C4-2B (cell line): Measurements from ENCODE around the gene TRPC3.

Experiments
- CTCF ChIP-seq: fragments of 450-650 bp; conservative IDR thresholded peaks from 2 replicates; pipeline ENCODE4 v1.5.1; 2017; ENCODE audit warnings: mild to moderate bottlenecking
- ZFX ChIP-seq: fragments of 450-650 bp; IDR thresholded peaks from 2 replicates; pipeline ENCODE4 v1.6.1; 2017

- TF ChIP-seq CTCF = no peak
- no peak for TF ChIP-seq ZFX
Measured at GRCh38 chr4:121885115-121885514, 66.7 kb downstream of the TRPC3 start.
